HepG2 (cell line): ENCODE measurements around the gene SKIL. TPM values are rescaled to one million over a fixed set of nuclear protein-coding genes. Genes with fewer than 3 reads are reported as not detected.

Experiments
- ATAC-seq: fragments of 200-7000 bp; cut with Tn5 transposase; 3 replicates; pipeline ENCODE4 v1.9.1; 2020; ENCODE audit warnings: mild to moderate bottlenecking, moderate library complexity
- BruUV-seq: library from RNA; stranded (reverse); fragments of 400-500 nt; replicated peaks from 2 replicates; lab custom pipeline; 2021; lab: Mats Ljungman, UMichigan
- CTCF ChIA-PET: fragments of 300-600 bp; formaldehyde crosslinking; extraction: SDS; loops from one replicate; lab custom pipeline; 2021; ENCODE audit warnings: low total read pairs, inconsistent platforms, low intra/inter-chr PET ratio; lab: Yijun Ruan, JAX
- POLR2A ChIA-PET: fragments of 350-600 bp; sonication (Branson Sonifier 250); formaldehyde crosslinking; loops from one replicate; lab custom pipeline; 2020; ENCODE audit warnings: antibody characterized with exemption, inconsistent platforms; lab: Yijun Ruan, JAX
- DNase-seq: peaks from one replicate; pipeline ENCODE4 v3.0.0-alpha.2; 2015; ENCODE audit warnings: low spot score
- FAIRE-seq: peaks from 3 replicates; lab custom pipeline; 2011; peaks lifted over from hg19 to GRCh38; lab: Jason Lieb, UNC
- H2AFZ ChIP-seq: one replicate; pipeline ENCODE4 v1.6.1; 2011; ENCODE audit warnings: low read length, inconsistent platforms
- H3K27ac ChIP-seq: fragments of 300-600 bp; 3 replicates; pipeline ENCODE4 v1.8.0; 2011; ENCODE audit warnings: mixed run types, mild to moderate bottlenecking, mixed read lengths, low read length, inconsistent platforms; ENCODE audit not compliant: insufficient read depth; ENCODE audit errors: extremely low read length
- H3K27me3 ChIP-seq, 2 experiments: fragments of 200-600 bp in 1 of 2; 2 replicates in 1 of 2; 3 replicates in 1 of 2; pipeline versions ENCODE4 v1.6.0 to v1.8.0; 2011; ENCODE audit warnings: low read length in 2 of 2, mild to moderate bottlenecking in 2 of 2, moderate library complexity in 2 of 2, inconsistent platforms in 1 of 2; ENCODE audit not compliant: insufficient read depth in 2 of 2, control insufficient read depth in 1 of 2
- H3K36me3 ChIP-seq, 2 experiments: fragments of 200-600 bp in 1 of 2; replicated peaks in 1 of 2; 2 replicates in 1 of 2; 3 replicates in 1 of 2; pipeline versions ENCODE4 v1.5.1 to v1.8.0; 2011; ENCODE audit warnings: low read length in 2 of 2, inconsistent platforms in 1 of 2; ENCODE audit not compliant: insufficient read depth in 2 of 2, control insufficient read depth in 1 of 2
- H3K4me1 ChIP-seq: 2 replicates; pipeline ENCODE4 v1.5.1; 2012; ENCODE audit warnings: low read length, inconsistent platforms; ENCODE audit not compliant: insufficient read depth
- H3K4me2 ChIP-seq: 2 replicates; pipeline ENCODE4 v1.6.0; 2011; ENCODE audit warnings: low read depth, low read length, inconsistent platforms
- H3K4me3 ChIP-seq, 3 experiments: fragments of 200-600 bp in 1 of 3; sonication (generic), shearing (Covaris generic) in 1 of 3; replicated peaks in 1 of 3; 2 replicates each; pipeline ENCODE4 v1.5.1; 2011 to 2016; ENCODE audit warnings: low read length in 3 of 3, inconsistent platforms in 2 of 3, low read depth in 2 of 3, mild to moderate bottlenecking in 2 of 3, control low read depth in 1 of 3, mixed read lengths in 1 of 3; ENCODE audit not compliant: insufficient read depth in 1 of 3
- H3K79me2 ChIP-seq: one replicate; pipeline ENCODE4 v1.6.1; 2011; ENCODE audit warnings: low read length, inconsistent platforms; ENCODE audit not compliant: insufficient read depth
- H3K9ac ChIP-seq: 2 replicates; pipeline ENCODE4 v1.6.0; 2011; ENCODE audit warnings: mild to moderate bottlenecking, low read depth, low read length, inconsistent platforms; ENCODE audit not compliant: insufficient read depth
- H3K9me3 ChIP-seq: 2 replicates; pipeline ENCODE4 v1.5.1; 2012; ENCODE audit warnings: mild to moderate bottlenecking, low read length
- H4K20me1 ChIP-seq: 2 replicates; pipeline ENCODE4 v1.6.0; 2011; ENCODE audit warnings: inconsistent platforms, mild to moderate bottlenecking, low read length, moderate library complexity; ENCODE audit not compliant: insufficient read depth
- ATM ChIP-seq: fragments of 450-650 bp; IDR thresholded peaks from 2 replicates; pipeline ENCODE4 v1.7.1; 2017; ENCODE audit warnings: mild to moderate bottlenecking, borderline replicate concordance
- HOXA7 ChIP-seq: sonication (generic); formaldehyde crosslinking; IDR thresholded peaks from 2 replicates; pipeline ENCODE4 v1.8.1; 2022; ENCODE audit warnings: mild to moderate bottlenecking, missing genetic modification reagents, moderate library complexity
- MIER3 ChIP-seq: IDR thresholded peaks from 2 replicates; pipeline ENCODE4 v1.6.1; 2016; ENCODE audit warnings: missing compliant biosample characterization, borderline replicate concordance
- NFKBIZ ChIP-seq: IDR thresholded peaks from 2 replicates; pipeline ENCODE4 v1.6.1; 2018; ENCODE audit warnings: missing genetic modification reagents, missing compliant biosample characterization
- SNAPC2 ChIP-seq: sonication (generic); formaldehyde crosslinking; IDR thresholded peaks from 2 replicates; pipeline ENCODE4 v1.8.1; 2022; ENCODE audit warnings: mild to moderate bottlenecking, missing genetic modification reagents
- ZBTB42 ChIP-seq: sonication (generic); formaldehyde crosslinking; IDR thresholded peaks from 2 replicates; pipeline ENCODE4 v1.5.0; 2020; ENCODE audit warnings: mild to moderate bottlenecking, missing genetic modification reagents
- ZNF124 ChIP-seq: sonication (generic); formaldehyde crosslinking; IDR thresholded peaks from 2 replicates; pipeline ENCODE4 v1.4.0; 2020; ENCODE audit warnings: missing genetic modification reagents
- ZNF180 ChIP-seq: sonication (generic); formaldehyde crosslinking; IDR thresholded peaks from 2 replicates; pipeline ENCODE4 v1.4.0; 2020; ENCODE audit warnings: low read depth, missing genetic modification reagents, borderline replicate concordance
- ZNF274 ChIP-seq: sonication (generic); formaldehyde crosslinking; IDR thresholded peaks from 2 replicates; pipeline ENCODE4 v1.5.1; 2020; ENCODE audit warnings: mild to moderate bottlenecking, missing genetic modification reagents
- ZNF354B ChIP-seq: sonication (generic); formaldehyde crosslinking; IDR thresholded peaks from 2 replicates; pipeline ENCODE4 v1.8.0; 2022; ENCODE audit warnings: mild to moderate bottlenecking, missing genetic modification reagents
- ZNF768 ChIP-seq: sonication (generic); formaldehyde crosslinking; IDR thresholded peaks from 2 replicates; pipeline ENCODE4 v1.4.0; 2020; ENCODE audit warnings: missing genetic modification reagents
- ZSCAN12 ChIP-seq: sonication (generic); formaldehyde crosslinking; IDR thresholded peaks from 2 replicates; pipeline ENCODE4 v1.9.0; 2021; ENCODE audit warnings: mild to moderate bottlenecking, missing genetic modification reagents
- WGBS: methylation state at CpG from one replicate; pipeline ENCODE4 v1.1.6; 2017; ENCODE audit warnings: low lambda C conversion rate; 5-methylcytosine and 5-hydroxymethylcytosine counted together
- in situ Hi-C: cut with HindIII; loops from 2 replicates; pipeline ENCODE4 v1.10.0; 2017; ENCODE audit warnings: low pct_unique_long_range_greater_than_20kb; ENCODE audit not compliant: extremely low pct_ligation_motif_present
- intact Hi-C: fragments of 100-400 bp; cut with micrococcal nuclease; formaldehyde crosslinking; loops from one replicate; pipeline ENCODE4 v1.10.0; 2022; ENCODE audit not compliant: unreplicated experiment
- polyA plus RNA-seq, 8 experiments: library from polyadenylated mRNA; depleted of rRNA in 3 of 8; stranded (reverse) in 7 of 8; unstranded in 1 of 8; fragments of >200 nt; fragmentation: Illumina TruSeq in 4 of 8; extraction: Trizol in 4 of 8; gene quantifications; 2 replicates each; pipeline versions ENCODE4 v1.2.1 to v1.2.3, GENCODE V29; 2011 to 2016; ENCODE audit warnings: low read depth in 4 of 8, missing spikeins in 1 of 8, mixed read lengths in 1 of 8; ENCODE audit not compliant: insufficient read depth in 1 of 8
- total RNA-seq, 5 experiments: library from RNA; depleted of rRNA; stranded (reverse); fragments of >200 nt; fragmentation: Illumina TruSeq; extraction: Trizol; gene quantifications; 2 replicates each; pipeline ENCODE4 v1.2.3, GENCODE V29; 2016; ENCODE audit warnings: low read depth in 1 of 5
- TF ChIP-seq, protein P1 (sequence below): sonication (generic); formaldehyde crosslinking; conservative IDR thresholded peaks from 2 replicates; pipeline ENCODE4 v1.8.0; 2022; ENCODE audit warnings: low read depth, missing genetic modification reagents
- TF ChIP-seq, protein P2 (sequence below): sonication (generic); formaldehyde crosslinking; conservative IDR thresholded peaks from 2 replicates; pipeline ENCODE4 v1.4.0; 2020; ENCODE audit warnings: missing genetic modification reagents

Gene SKIL
- total and polyA plus RNA-seq, 2 of the 13 experiments (the other 11 are each of a cell fraction or from before 2014, with no cell fraction given) = 5.2 to 20.7 TPM

DNA sequence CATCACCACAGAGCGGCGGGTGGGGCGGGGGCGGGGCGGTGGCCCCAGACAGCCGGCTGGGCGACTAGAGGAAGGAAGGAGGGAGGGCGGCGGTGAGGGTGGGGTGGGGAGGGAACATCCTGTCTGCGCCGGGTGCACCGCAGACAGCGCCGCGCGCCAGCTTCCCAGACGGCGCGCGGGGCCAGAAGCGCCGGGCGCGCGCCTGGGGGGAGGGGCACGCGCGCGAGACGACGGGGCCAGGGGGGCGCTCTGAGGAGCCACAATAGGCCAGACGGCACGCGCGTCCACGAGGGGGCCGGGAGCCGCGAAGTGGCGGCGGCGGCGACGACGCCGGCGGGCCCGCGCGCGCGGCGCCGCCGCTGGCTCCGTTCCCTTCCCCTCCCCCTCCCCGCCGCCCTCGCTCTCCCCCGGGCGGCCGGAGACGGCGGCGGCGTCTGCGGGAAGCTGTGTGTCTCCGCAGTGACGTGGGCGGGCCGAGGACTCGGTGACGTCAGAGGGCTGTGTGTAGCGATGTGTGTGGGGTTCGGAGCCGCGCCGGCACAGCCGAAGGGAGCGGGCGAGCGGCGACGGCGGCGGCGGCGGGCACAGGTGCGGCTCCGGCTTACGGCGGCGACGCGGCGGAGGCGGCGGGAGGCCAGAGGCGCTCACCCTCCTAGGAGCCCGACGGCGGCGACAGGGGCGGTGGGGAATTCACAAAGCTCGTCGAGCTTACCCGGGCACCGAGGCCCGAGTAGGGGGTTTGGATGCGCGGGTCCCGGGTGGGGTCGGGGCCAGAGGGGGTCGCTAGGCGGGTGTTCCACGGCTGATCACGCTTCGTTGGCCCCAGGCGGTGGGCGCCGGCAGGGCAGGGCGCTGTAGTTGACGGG, at the start of gene SKIL (continued):
- TF ChIP-seq ZNF124 (CRISPR knock-in tag) (no peak), ZSCAN12 (CRISPR knock-in tag) (no peak), ZBTB42 (CRISPR knock-in tag) (no peak), ATM (no peak), ZNF274 (CRISPR knock-in tag) (no peak), MIER3 (no peak), ZNF180 (CRISPR knock-in tag) (no peak)
- TF ChIP-seq, protein P1, sequence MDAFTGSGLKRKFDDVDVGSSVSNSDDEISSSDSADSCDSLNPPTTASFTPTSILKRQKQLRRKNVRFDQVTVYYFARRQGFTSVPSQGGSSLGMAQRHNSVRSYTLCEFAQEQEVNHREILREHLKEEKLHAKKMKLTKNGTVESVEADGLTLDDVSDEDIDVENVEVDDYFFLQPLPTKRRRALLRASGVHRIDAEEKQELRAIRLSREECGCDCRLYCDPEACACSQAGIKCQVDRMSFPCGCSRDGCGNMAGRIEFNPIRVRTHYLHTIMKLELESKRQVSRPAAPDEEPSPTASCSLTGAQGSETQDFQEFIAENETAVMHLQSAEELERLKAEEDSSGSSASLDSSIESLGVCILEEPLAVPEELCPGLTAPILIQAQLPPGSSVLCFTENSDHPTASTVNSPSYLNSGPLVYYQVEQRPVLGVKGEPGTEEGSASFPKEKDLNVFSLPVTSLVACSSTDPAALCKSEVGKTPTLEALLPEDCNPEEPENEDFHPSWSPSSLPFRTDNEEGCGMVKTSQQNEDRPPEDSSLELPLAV (CRISPR knock-in tag) = no peak
- TF ChIP-seq, protein P2, sequence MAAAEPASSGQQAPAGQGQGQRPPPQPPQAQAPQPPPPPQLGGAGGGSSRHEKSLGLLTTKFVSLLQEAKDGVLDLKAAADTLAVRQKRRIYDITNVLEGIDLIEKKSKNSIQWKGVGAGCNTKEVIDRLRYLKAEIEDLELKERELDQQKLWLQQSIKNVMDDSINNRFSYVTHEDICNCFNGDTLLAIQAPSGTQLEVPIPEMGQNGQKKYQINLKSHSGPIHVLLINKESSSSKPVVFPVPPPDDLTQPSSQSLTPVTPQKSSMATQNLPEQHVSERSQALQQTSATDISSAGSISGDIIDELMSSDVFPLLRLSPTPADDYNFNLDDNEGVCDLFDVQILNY (CRISPR knock-in tag) = no peak
- TF ChIP-seq, all 625 proteins: peak for 91

DNA sequence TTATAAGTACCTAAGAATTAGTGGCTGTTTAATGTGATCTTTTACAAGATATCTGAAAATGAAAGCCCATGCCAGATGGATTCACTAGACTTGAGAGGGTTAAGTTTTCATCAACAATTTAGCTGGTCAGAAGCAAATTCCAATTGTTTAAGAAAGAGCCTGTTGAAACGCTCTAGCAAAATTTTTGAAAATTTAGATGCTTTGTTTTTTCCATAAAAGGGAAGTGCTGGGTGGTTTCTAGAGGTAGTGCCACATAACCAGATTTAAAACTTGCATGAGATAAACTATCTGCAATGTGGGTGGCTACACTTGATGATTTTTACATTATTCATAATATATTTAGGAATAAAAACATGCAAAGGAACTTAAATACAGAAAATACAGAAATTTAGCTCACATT, 48.5 kb upstream of the SKIL start:
- Histone ChIP-seq H3K27ac (no peak overlapping the region), H3K9ac (no peak overlapping the region), H2AFZ (no peak overlapping the region), H3K4me2 (no peak overlapping the region), H4K20me1 (no peaks in the 10 kb centered on the region), H3K36me3 (no peaks in the 10 kb centered on the region), H3K27me3 (no peaks in the 10 kb centered on the region), H3K9me3 (no peaks in the 10 kb centered on the region), H3K79me2 (no peaks in the 10 kb centered on the region), H3K4me1 (peaks cover 21% of the 10 kb centered on the region), H3K4me3 (no peak overlapping the region)
- ChIA-PET CTCF (interaction anchor here (1.7 to 2.7 kb wide), 2 partner anchors 48 to 101 kb away, joined by 3 to 22 read pairs; partner anchors contain the start of gene SKIL), POLR2A (no interaction called here)
- TF ChIP-seq NFKBIZ (CRISPR knock-in tag) (no peak), SNAPC2 (CRISPR knock-in tag) (no peak), ZNF354B (CRISPR knock-in tag) (no peak), ZNF768 (no peak), HOXA7 (CRISPR knock-in tag) (no peak)
- 93% methylated on average over 1 of the region's 1 CpG for WGBS
- in situ Hi-C loops = loop anchor here (25.0 kb wide), 1 partner anchor 503 kb away; no protein-coding TSS in a partner anchor
- no peak for FAIRE-seq
- DNase-seq = no peak
- intact Hi-C loops = no loop called here
- no TSS peak for BruUV-seq
- ATAC-seq = no peak
